Gastrocnemius medialis (tissue), 4 donors: ENCODE results near the gene GCA.

ENCODE experiments used
- POLR2A ChIP-seq, 2 donors: fragments of 450-650 bp; IDR thresholded peaks; one replicate each; pipeline ENCODE4 v1.6.1; 2017; ENCODE audit warnings: antibody characterized with exemption in 2 of 2, mild to moderate bottlenecking in 2 of 2, moderate library complexity in 2 of 2
- TF ChIP-seq, protein P1 (sequence below), 5 experiments: fragments of 450-650 bp in 3 of 5; fragments of 200-600 bp in 2 of 5; sonication (generic) in 2 of 5; IDR thresholded peaks in 4 of 5; conservative IDR thresholded peaks in 1 of 5; 1 replicate in 4 of 5; 2 replicates in 1 of 5; pipeline ENCODE4 v1.5.1; 2016 to 2019; ENCODE audit warnings: antibody characterized with exemption in 5 of 5, mild to moderate bottlenecking in 3 of 5, moderate library complexity in 3 of 5

- TF ChIP-seq, protein P1, sequence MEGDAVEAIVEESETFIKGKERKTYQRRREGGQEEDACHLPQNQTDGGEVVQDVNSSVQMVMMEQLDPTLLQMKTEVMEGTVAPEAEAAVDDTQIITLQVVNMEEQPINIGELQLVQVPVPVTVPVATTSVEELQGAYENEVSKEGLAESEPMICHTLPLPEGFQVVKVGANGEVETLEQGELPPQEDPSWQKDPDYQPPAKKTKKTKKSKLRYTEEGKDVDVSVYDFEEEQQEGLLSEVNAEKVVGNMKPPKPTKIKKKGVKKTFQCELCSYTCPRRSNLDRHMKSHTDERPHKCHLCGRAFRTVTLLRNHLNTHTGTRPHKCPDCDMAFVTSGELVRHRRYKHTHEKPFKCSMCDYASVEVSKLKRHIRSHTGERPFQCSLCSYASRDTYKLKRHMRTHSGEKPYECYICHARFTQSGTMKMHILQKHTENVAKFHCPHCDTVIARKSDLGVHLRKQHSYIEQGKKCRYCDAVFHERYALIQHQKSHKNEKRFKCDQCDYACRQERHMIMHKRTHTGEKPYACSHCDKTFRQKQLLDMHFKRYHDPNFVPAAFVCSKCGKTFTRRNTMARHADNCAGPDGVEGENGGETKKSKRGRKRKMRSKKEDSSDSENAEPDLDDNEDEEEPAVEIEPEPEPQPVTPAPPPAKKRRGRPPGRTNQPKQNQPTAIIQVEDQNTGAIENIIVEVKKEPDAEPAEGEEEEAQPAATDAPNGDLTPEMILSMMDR (IDR thresholded peaks at IDR 0.05 in 4 of 5, conservative IDR thresholded peaks at IDR 0.05 in 1 of 5), result no peak
- TF ChIP-seq POLR2A (IDR thresholded peaks at IDR 0.05), result no peak
These were observed 60.0 kb downstream of the GCA start for GRCh38 chr2:162403884-162404283.
